GM08714 (cell line): Measurements from ENCODE around the gene PDE2A.

Experiments used
- H3K4me3 ChIP-seq: fragments of 200-500 bp; sonication (Bioruptor generic); 2 replicates; pipeline ENCODE4 v1.5.1; 2014; ENCODE audit warnings: mild to moderate bottlenecking, low read length, inconsistent platforms
- ZNF274 ChIP-seq: IDR thresholded peaks from 2 replicates; pipeline ENCODE4 v1.6.1; 2012; ENCODE audit warnings: mild to moderate bottlenecking, low read depth, low read length

The PDE2A gene

DNA sequence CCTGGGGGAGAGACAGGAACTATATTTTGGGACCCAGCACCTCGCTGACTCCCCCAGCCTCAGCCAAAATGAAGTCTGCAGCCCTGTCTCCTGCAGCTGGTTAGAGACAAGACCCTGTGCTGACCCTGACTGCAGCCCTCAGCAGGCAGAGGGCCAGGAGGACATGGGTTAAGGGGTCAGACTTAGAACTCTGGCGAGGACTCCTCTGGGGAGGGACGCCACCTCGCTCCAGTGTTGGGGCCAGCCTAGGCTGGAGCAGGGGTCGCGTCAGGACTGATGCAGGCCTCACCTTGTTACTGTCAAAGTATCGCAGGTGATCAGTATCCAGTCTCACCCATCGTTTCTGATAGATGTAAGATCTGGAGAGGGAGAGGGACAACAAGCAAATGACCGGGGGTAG lies 36.9 kb upstream of the PDE2A start:
- H3K4me3 ChIP-seq: no peak overlapping the region
- TF ChIP-seq ZNF274: no peak

- no peak overlapping the region for H3K4me3 ChIP-seq
- TF ChIP-seq ZNF274: no peak
These were observed 36.1 kb upstream of the PDE2A start for GRCh38 chr11:72710278-72710677.

GRCh38 chr11:72709478-72710238 lies 35.4 kb upstream of the PDE2A start:
- no peak for TF ChIP-seq ZNF274
- no peak overlapping the region for H3K4me3 ChIP-seq

GRCh38 chr11:72707032-72707431 lies 32.8 kb upstream of the PDE2A start:
- H3K4me3 ChIP-seq: no peak overlapping the region
- TF ChIP-seq ZNF274: no peak

DNA sequence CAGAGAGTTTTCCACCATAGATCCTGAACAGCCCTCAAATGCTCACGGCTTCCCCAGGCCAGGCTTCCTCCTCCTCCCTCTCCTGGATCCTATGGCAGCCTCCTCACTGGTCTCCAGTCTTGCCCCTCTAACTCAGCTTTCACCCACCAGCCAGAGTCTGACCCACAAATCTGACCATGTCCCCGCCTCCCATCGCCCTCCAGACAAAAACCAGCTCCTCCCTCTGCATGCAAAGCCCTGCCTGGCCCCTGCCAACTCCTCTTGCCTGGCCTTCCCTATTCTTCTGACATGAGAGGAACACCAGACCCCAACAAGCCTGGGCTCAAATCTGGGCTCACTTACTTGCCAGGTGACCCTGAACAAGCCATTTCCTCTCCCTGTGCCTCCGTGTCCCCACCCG lies 32.4 kb upstream of the PDE2A start:
- TF ChIP-seq ZNF274: no peak
- no peak overlapping the region for H3K4me3 ChIP-seq

DNA sequence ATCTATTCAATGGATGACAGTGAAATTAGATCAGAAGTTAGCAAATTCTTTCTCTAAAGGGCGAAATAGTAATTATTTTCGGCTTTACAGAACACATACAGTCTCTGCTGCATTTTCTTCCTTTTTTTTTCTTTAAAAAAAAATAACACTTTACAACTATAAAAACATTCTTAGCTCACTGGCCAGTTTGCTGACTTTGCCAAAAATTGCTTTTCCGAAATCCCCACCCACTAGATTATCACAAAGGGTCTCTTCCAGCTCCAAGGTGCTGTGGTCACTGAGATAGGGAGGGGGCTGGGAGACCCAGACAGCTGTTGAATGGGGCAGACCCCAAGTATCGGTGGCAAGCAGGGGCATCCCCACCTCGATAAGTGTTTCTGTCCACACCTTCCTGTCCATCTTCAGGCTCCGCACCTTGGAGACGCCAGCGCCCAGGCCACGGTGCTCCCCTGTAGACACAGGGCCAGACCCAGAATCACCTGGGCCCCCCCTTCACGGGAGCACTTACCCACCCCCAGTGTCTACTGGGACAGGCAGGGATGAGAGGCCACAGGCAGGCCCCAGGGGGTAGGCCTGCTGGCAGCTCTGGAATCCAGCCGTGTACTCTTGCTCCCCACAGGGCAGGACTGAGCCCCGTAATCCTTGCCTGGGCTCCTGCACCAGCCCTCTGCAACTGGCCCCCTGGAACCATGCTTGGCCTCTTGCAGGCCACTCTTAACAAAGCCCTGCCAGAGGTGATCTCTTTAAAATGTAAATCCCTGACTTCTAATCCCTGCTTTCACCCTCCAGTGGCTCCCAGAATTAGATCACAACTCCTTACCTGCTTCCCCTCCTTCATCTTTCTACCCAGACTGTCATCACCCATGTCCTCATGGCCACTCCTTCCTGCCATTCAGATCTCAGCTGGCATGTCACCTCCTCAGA lies 31.5 kb upstream of the PDE2A start:
- no peak overlapping the region for H3K4me3 ChIP-seq
- TF ChIP-seq ZNF274: no peak

GRCh38 chr11:72704783-72705265 lies 30.6 kb upstream of the PDE2A start:
- TF ChIP-seq ZNF274: no peak
- H3K4me3 ChIP-seq: no peak overlapping the region

GRCh38 chr11:72704028-72704782 lies 30.0 kb upstream of the PDE2A start:
- no peak overlapping the region for H3K4me3 ChIP-seq
- TF ChIP-seq ZNF274: no peak

- no peak for TF ChIP-seq ZNF274
- no peak overlapping the region for H3K4me3 ChIP-seq
These were observed 29.2 kb upstream of the PDE2A start for GRCh38 chr11:72703267-72704008.

- no peak for TF ChIP-seq ZNF274
- no peak overlapping the region for H3K4me3 ChIP-seq
These were observed 28.5 kb upstream of the PDE2A start for GRCh38 chr11:72702577-72703241.

DNA sequence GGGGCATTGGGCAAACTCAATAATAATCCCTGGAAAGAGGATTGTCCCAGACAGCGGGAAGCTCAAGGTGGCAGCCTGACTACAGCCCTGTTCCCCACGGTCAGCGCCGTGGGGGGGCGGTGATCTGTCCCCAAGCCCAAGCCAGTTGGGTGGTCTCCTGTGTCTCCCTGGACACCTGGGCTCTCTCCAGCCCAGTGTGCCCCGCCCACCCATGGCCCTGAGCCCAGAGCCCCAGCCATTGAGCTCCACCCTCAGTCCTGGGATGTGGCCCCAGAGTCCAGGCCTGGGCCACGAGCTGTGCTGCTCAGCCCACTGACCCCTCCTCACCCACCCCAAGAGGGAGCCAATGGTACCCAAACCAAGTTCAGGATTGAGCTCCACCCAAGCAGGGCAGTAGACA lies 27.9 kb upstream of the PDE2A start:
- TF ChIP-seq ZNF274: no peak

GRCh38 chr11:72701466-72701865 lies 27.2 kb upstream of the PDE2A start:
- no peak overlapping the region for H3K4me3 ChIP-seq
- no peak for TF ChIP-seq ZNF274

More for the DNA sequence above, 27.9 kb upstream of the PDE2A start:
- H3K4me3 ChIP-seq: no peak overlapping the region

- no peak overlapping the region for H3K4me3 ChIP-seq
- no peak for TF ChIP-seq ZNF274
These were observed 25.9 kb upstream of the PDE2A start for GRCh38 chr11:72700146-72700545.
